Mucosa of rectum (tissue), 2 donors: ENCODE data around the gene CAMKK1.

Source experiments
- H3K27ac ChIP-seq, 2 donors: one replicate each; pipeline ENCODE4 v1.7.0; 2013; ENCODE audit warnings: inconsistent platforms in 2 of 2, low read depth in 2 of 2, low read length in 2 of 2
- H3K27me3 ChIP-seq, 2 donors: one replicate each; pipeline ENCODE4 v1.7.0; 2013; ENCODE audit warnings: low read length in 2 of 2; ENCODE audit not compliant: control insufficient read depth in 2 of 2, insufficient read depth in 2 of 2
- H3K36me3 ChIP-seq, 2 donors: one replicate each; pipeline ENCODE4 v1.7.0; 2013; ENCODE audit warnings: low read length in 2 of 2; ENCODE audit not compliant: control insufficient read depth in 2 of 2, insufficient read depth in 2 of 2
- H3K4me1 ChIP-seq, 2 donors: one replicate each; pipeline ENCODE4 v1.7.0; 2013; ENCODE audit warnings: low read length in 2 of 2, mild to moderate bottlenecking in 1 of 2; ENCODE audit not compliant: control insufficient read depth in 2 of 2, insufficient read depth in 2 of 2
- H3K4me3 ChIP-seq, 2 donors: one replicate each; pipeline ENCODE4 v1.7.0; 2013; ENCODE audit warnings: low read length in 2 of 2
- H3K9ac ChIP-seq, 2 donors: one replicate each; pipeline ENCODE4 v1.7.0; 2013; ENCODE audit warnings: low read length in 2 of 2, low read depth in 1 of 2, mild to moderate bottlenecking in 1 of 2
- H3K9me3 ChIP-seq, 2 donors: one replicate each; pipeline ENCODE4 v1.7.0; 2013; ENCODE audit warnings: low read length in 2 of 2; ENCODE audit not compliant: control insufficient read depth in 2 of 2
- donor health status: healthy.
- donor health status: Normal muscosa, but diverticular disease.

The CAMKK1 gene

DNA sequence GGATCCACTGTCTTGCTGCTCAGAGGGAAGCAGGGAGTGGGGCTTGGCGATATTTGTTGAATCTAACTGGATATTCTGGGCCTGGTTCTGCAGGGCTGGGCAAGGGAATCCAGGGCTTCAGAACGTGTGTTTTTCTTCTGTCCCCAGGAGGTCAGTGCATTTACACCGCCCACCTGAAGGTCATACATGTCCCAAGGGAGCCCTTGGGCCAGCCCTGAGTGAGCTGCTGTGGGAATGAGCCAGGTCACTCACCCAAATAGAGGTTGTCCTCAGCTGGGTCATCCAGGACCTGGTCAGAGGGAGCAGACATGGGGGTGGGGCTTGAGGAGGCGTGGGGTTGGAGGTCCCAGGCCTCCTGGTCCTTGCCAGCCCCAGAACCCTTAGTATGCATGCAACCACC, 10.6 kb downstream of the CAMKK1 start:
- Histone ChIP-seq H3K27ac (no peak overlapping the region), H3K4me3 (no peak overlapping the region), H3K9me3 (no peaks in the 10 kb centered on the region), H3K27me3 (no peaks in the 10 kb centered on the region), H3K4me1 (peaks cover 6 to 10% of the 10 kb centered on the region in 2 donors), H3K36me3 (peaks cover 10 to 27% of the 10 kb centered on the region in 2 donors), H3K9ac (no peak overlapping the region)

- no peak overlapping the region for H3K9ac ChIP-seq
- peaks cover 0 to 2% of the 10 kb centered on the region in 2 donors for H3K4me1 ChIP-seq
- no peaks in the 10 kb centered on the region for H3K9me3 ChIP-seq
- no peak overlapping the region for H3K27ac ChIP-seq
- H3K27me3 ChIP-seq: no peaks in the 10 kb centered on the region
- H3K4me3 ChIP-seq: no peak overlapping the region
- H3K36me3 ChIP-seq: peaks cover 15 to 27% of the 10 kb centered on the region in 2 donors
Observed at GRCh38 chr17:3880983-3881382, 11.9 kb downstream of the CAMKK1 start.

DNA sequence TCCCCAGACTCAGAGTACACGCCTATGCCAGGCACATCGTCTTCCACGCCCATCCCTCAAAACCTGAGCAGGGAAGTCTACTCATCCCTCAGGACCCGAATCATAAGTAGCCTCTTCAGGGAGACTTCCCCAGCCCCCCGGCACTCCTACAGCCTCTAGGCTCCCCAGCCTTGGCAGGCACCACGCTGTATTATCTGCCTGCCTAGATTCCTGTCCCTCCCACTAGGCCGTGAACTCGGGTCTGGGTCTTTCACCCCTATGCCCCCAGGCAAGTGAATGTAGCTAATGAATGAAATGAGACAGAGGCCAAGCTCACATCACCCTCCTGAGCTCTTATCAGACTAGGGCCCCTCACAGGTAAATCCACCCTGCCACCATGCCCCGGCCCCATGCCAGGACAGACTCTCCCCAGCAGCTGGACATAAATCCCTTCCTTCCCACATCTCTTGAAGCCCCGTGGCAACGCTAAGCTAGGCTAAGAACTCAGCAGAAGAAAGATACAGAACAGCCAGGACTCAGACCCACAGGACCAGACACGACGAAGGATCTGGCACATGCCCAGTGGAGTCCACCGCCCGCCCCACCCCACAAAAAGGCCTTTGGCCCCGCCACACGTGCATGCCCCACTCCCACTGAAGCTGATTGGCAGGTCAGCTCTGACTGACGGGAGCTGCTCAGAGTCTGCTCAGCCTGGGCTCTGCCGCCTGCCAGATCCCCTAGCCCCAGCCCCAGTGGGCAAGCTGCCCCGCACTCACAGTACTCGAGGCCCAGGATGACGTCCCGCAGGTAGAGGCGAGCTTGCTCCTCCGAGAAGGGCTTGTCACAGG, 13.0 kb downstream of the CAMKK1 start:
- H3K9me3 ChIP-seq: no peaks in the 10 kb centered on the region
- H3K36me3 ChIP-seq: peaks cover 21 to 27% of the 10 kb centered on the region in 2 donors
- no peak overlapping the region for H3K4me3 ChIP-seq
- H3K9ac ChIP-seq: peak overlapping the region in 1 of 2 donors; percentile 6
- H3K27me3 ChIP-seq: no peaks in the 10 kb centered on the region
- peak overlapping the region in 1 of 2 donors; percentile 16 for H3K27ac ChIP-seq
- peaks cover 0 to 2% of the 10 kb centered on the region in 2 donors for H3K4me1 ChIP-seq

DNA sequence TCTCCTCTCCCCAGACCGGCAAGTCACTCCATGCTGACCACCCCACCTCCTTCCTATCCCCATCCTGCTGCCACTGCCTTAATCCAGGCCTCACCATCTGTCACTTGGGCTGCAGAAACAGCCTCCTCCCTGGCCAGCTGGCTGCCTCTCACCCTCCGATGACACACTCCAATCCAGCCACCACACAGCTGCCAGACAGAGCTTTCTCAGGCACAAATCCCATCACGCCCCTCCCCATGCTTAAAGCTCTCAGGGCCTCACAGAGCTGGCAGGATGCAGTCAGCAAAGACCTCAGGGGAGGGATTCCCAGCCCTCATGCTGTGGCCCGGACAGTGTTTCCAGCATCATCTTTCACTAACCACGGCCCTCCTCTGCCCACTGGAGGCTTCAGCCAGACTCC, 13.7 kb downstream of the CAMKK1 start:
- H3K36me3 ChIP-seq: peaks cover 18 to 22% of the 10 kb centered on the region in 2 donors
- H3K27ac ChIP-seq: peak overlapping the region in 1 of 2 donors; percentile 16
- H3K4me3 ChIP-seq: no peak overlapping the region
- no peaks in the 10 kb centered on the region for H3K9me3 ChIP-seq
- no peaks in the 10 kb centered on the region for H3K27me3 ChIP-seq
- H3K4me1 ChIP-seq: peaks cover 0 to 2% of the 10 kb centered on the region in 2 donors
- H3K9ac ChIP-seq: no peak overlapping the region

DNA sequence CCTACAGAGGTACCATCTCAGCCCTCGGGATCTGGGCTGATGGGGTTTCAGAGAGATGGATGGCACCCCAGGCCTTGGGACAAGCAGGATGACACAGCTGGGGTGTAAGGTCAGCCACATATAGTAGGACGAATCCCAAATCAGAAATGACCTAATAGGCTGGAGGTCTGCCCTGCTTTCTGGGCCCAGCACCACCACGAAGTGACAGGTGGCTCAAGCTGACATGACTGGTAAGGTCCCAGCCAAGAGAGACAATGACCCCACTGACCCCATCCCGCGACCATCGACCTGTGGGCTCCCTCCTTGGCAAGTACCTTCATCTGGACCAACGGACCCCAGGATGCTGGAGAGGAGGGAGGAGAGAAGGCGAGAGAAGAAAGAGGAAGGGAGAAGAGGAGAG, 15.6 kb downstream of the CAMKK1 start:
- no peak overlapping the region for H3K4me3 ChIP-seq
- H3K27me3 ChIP-seq: no peaks in the 10 kb centered on the region
- H3K9ac ChIP-seq: no peak overlapping the region
- H3K36me3 ChIP-seq: peaks cover 11 to 25% of the 10 kb centered on the region in 2 donors
- H3K9me3 ChIP-seq: no peaks in the 10 kb centered on the region
- H3K4me1 ChIP-seq: peaks cover 0 to 2% of the 10 kb centered on the region in 2 donors
- no peak overlapping the region for H3K27ac ChIP-seq

DNA sequence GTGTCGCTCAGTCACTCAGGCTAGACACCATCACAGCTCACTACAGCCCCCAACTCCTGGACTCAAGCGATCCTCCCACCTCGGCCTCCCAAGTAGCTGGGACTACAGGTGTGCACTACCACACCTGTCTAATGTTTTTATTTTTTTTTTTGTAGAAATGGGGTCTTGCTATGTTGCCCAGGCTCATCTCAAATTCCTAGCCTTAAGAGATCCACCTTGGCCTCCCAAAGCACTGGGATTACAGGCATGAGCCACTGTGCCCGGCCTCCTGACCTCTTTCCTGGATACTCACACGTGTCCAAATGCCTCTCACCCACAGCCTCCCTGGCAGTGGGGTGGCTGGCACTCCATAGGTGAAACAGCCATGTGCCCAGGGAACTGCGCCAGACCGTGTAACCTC, 17.5 kb downstream of the CAMKK1 start:
- Histone ChIP-seq H3K9me3 (no peaks in the 10 kb centered on the region), H3K9ac (no peak overlapping the region), H3K36me3 (peaks cover 15 to 25% of the 10 kb centered on the region in 2 donors), H3K27me3 (no peaks in the 10 kb centered on the region), H3K4me3 (no peak overlapping the region), H3K27ac (no peak overlapping the region), H3K4me1 (peaks cover 0 to 2% of the 10 kb centered on the region in 2 donors)

- H3K27me3 ChIP-seq: no peaks in the 10 kb centered on the region
- no peaks in the 10 kb centered on the region for H3K9me3 ChIP-seq
- H3K4me3 ChIP-seq: no peak overlapping the region
- no peak overlapping the region for H3K27ac ChIP-seq
- no peaks in the 10 kb centered on the region for H3K4me1 ChIP-seq
- peaks cover 17 to 31% of the 10 kb centered on the region in 2 donors for H3K36me3 ChIP-seq
- H3K9ac ChIP-seq: no peak overlapping the region
Observed at GRCh38 chr17:3873862-3874261, 19.0 kb downstream of the CAMKK1 start.

- Histone ChIP-seq H3K27ac (no peak overlapping the region), H3K4me3 (no peak overlapping the region), H3K4me1 (no peaks in the 10 kb centered on the region), H3K36me3 (peaks cover 17 to 25% of the 10 kb centered on the region in 2 donors), H3K27me3 (no peaks in the 10 kb centered on the region), H3K9me3 (no peaks in the 10 kb centered on the region), H3K9ac (no peak overlapping the region)
Observed at GRCh38 chr17:3870871-3871306, 22.0 kb downstream of the CAMKK1 start.

- Histone ChIP-seq H3K4me3 (no peak overlapping the region), H3K9ac (no peak overlapping the region), H3K27ac (no peak overlapping the region), H3K27me3 (no peaks in the 10 kb centered on the region), H3K4me1 (no peaks in the 10 kb centered on the region), H3K36me3 (peaks cover 6 to 10% of the 10 kb centered on the region in 2 donors), H3K9me3 (no peaks in the 10 kb centered on the region)
Observed at GRCh38 chr17:3867606-3868005, 25.2 kb downstream of the CAMKK1 start.

GRCh38 chr17:3867106-3867505, 25.7 kb downstream of the CAMKK1 start:
- H3K4me3 ChIP-seq: no peak overlapping the region

More at GRCh38 chr17:3867106-3867505, 25.7 kb downstream of the CAMKK1 start:
- H3K4me1 ChIP-seq: no peaks in the 10 kb centered on the region
- no peaks in the 10 kb centered on the region for H3K27me3 ChIP-seq
- no peak overlapping the region for H3K27ac ChIP-seq
- no peak overlapping the region for H3K9ac ChIP-seq
- no peaks in the 10 kb centered on the region for H3K9me3 ChIP-seq
- peaks cover 5 to 6% of the 10 kb centered on the region in 2 donors for H3K36me3 ChIP-seq
